ENCODE data around the gene CNTNAP1. TPM values are rescaled to one million over a fixed set of nuclear protein-coding genes. Genes with fewer than 3 reads are reported as not detected.

The CNTNAP1 gene
- total and polyA plus RNA-seq, 10 of the 15 experiments (the other 5 are each of a cell fraction or from before 2014, with no cell fraction given) = 0.95 to 29.9 (median 10.4) TPM

- Histone ChIP-seq H3K27ac (ENCODE audit: control insufficient read depth, insufficient read depth) (no peak overlapping the region; the same call in 1 of the 2 replicates), H3K4me1 (ENCODE audit: control insufficient read depth, insufficient read depth, low read length) (peaks cover 3% of the 10 kb centered on the region; the same call in 1 of the 2 replicates), H3K36me3 (ENCODE audit: control insufficient read depth in 2 of 2, insufficient read depth in 2 of 2, low read length in 1 of 2) (peaks cover 22 to 25% of the 10 kb centered on the region in 2 experiments; a peak in 3 of 4 replicates), H2AFZ (ENCODE audit: control insufficient read depth, low read depth, low read length) (no peak overlapping the region), H4K20me1 (ENCODE audit: control insufficient read depth, insufficient read depth) (no peaks in the 10 kb centered on the region), H3K4me3 (no peak overlapping the region), H3K79me2 (ENCODE audit: control insufficient read depth, insufficient read depth, low read length) (no peaks in the 10 kb centered on the region), H3K9ac (ENCODE audit: control insufficient read depth, insufficient read depth, low read length) (no peak overlapping the region), H3K4me2 (ENCODE audit: control insufficient read depth, insufficient read depth) (no peak overlapping the region), H3K9me3 (replicated peaks; ENCODE audit: control insufficient read depth, insufficient read depth, low read length) (no peaks in the 10 kb centered on the region), H3K27me3 (replicated peaks in 1 of 2; ENCODE audit: control insufficient read depth in 2 of 2, insufficient read depth in 2 of 2, low read length in 1 of 2) (no peaks in the 10 kb centered on the region)
- ChIA-PET SMC1A (ENCODE audit: uncharacterized antibody, unreplicated experiment) (interaction anchor here (1.3 kb wide), 1 partner anchor 81 kb away, joined by 3 read pairs; no protein-coding TSS in a partner anchor), POLR2A (interaction anchor here (0.5 to 1.2 kb wide), 5 partner anchors 8 to 173 kb away, joined by 3 to 7 read pairs (median 3); partner anchors contain the start of gene TUBG2), CTCF (interaction anchor here (0.7 kb wide), 1 partner anchor 10 kb away, joined by 3 read pairs; the partner anchor contains the start of gene PLEKHH3), RAD21 (ENCODE audit: unreplicated experiment) (interaction anchor here (1.0 kb wide), 1 partner anchor 87 kb away, joined by 3 read pairs; no protein-coding TSS in a partner anchor)
- no peak for DNase-seq (ENCODE audit: low read depth, low spot score)
- in situ Hi-C loops (cut with MboI) = no loop called here
- intact Hi-C loops (cut with micrococcal nuclease; ENCODE audit: unreplicated experiment) = no loop called here
- no TSS peak for BruUV-seq (replicated peaks)
- TF ChIP-seq CHD1 (IDR thresholded peaks at IDR 0.05; ENCODE audit: low read depth, low read length) = no peak
- TF ChIP-seq POLR2A (IDR thresholded peaks at IDR 0.05; ENCODE audit: low read depth, low read length) = peak; percentile 13; the same call in 1 of the 2 replicates
- 66% methylated on average over 7 of the region's 7 CpGs for WGBS (ENCODE audit: insufficient coverage, insufficient replicate concordance, low lambda C conversion rate, missing lambda C conversion rate)
- ATAC-seq = no peak
- no peak for FAIRE-seq
Observed at GRCh38 chr17:42667088-42667951, 15.0 kb upstream of the CNTNAP1 start.

GRCh38 chr17:42669705-42669976 is 12.7 kb upstream of the CNTNAP1 start:
- no TSS peak for BruUV-seq (replicated peaks)
- Histone ChIP-seq H3K9ac (ENCODE audit: control insufficient read depth, insufficient read depth, low read length) (no peak overlapping the region), H3K4me3 (no peak overlapping the region), H3K27ac (ENCODE audit: control insufficient read depth, insufficient read depth) (no peak overlapping the region), H3K9me3 (replicated peaks; ENCODE audit: control insufficient read depth, insufficient read depth, low read length) (no peaks in the 10 kb centered on the region), H3K27me3 (replicated peaks in 1 of 2; ENCODE audit: control insufficient read depth in 2 of 2, insufficient read depth in 2 of 2, low read length in 1 of 2) (no peaks in the 10 kb centered on the region), H3K4me1 (ENCODE audit: control insufficient read depth, insufficient read depth, low read length) (peaks cover 3% of the 10 kb centered on the region; the same call in 1 of the 2 replicates), H3K36me3 (ENCODE audit: control insufficient read depth in 2 of 2, insufficient read depth in 2 of 2, low read length in 1 of 2) (peaks cover 25 to 32% of the 10 kb centered on the region in 2 experiments; a peak in 3 of 4 replicates), H2AFZ (ENCODE audit: control insufficient read depth, low read depth, low read length) (no peak overlapping the region), H3K79me2 (ENCODE audit: control insufficient read depth, insufficient read depth, low read length) (peaks cover 8% of the 10 kb centered on the region), H3K4me2 (ENCODE audit: control insufficient read depth, insufficient read depth) (no peak overlapping the region), H4K20me1 (ENCODE audit: control insufficient read depth, insufficient read depth) (no peaks in the 10 kb centered on the region)
- 90% methylated on average over 3 of the region's 12 CpGs for WGBS (ENCODE audit: insufficient coverage, insufficient replicate concordance, low lambda C conversion rate, missing lambda C conversion rate)
- POLR2A ChIA-PET = interaction anchor here (0.6 kb wide), 1 partner anchor 397 kb away, joined by 3 read pairs; no protein-coding TSS in a partner anchor
- DNase-seq (ENCODE audit: low read depth, low spot score) (no peak), FAIRE-seq (no peak), ATAC-seq (no peak)
- SMC1A ChIA-PET (ENCODE audit: uncharacterized antibody, unreplicated experiment) = interaction anchor here (0.5 to 0.8 kb wide), 2 partner anchors 11 to 122 kb away, joined by 3 read pairs; no protein-coding TSS in a partner anchor
- CTCF ChIA-PET = interaction anchor here (1.3 to 1.6 kb wide), 3 partner anchors 10 to 91 kb away, joined by 3 to 6 read pairs (median 3); partner anchors contain the start of genes RETREG3 and TUBG1
- intact Hi-C loops (cut with micrococcal nuclease; ENCODE audit: unreplicated experiment) (no loop called here), in situ Hi-C loops (cut with MboI) (no loop called here)
- RAD21 ChIA-PET (ENCODE audit: unreplicated experiment) = interaction anchor here (1.0 kb wide), 1 partner anchor 51 kb away, joined by 3 read pairs; no protein-coding TSS in a partner anchor
- no peak for TF ChIP-seq PAX5 (IDR thresholded peaks at IDR 0.05; ENCODE audit: borderline replicate concordance, low read depth, low read length)
- peak; percentile 16; the same call in 1 of the 2 replicates for TF ChIP-seq POLR2A (IDR thresholded peaks at IDR 0.05; ENCODE audit: low read depth, low read length)
- TF ChIP-seq ZNF217 (IDR thresholded peaks at IDR 0.05) = no peak
- TF ChIP-seq RBBP5 (conservative IDR thresholded peaks at IDR 0.05) = no peak
- TF ChIP-seq CREB1 (IDR thresholded peaks at IDR 0.05; ENCODE audit: low read depth) = no peak
- no peak for TF ChIP-seq NBN (IDR thresholded peaks at IDR 0.05)
- TF ChIP-seq HDAC6 (IDR thresholded peaks at IDR 0.05; ENCODE audit: unreplicated experiment) = no peak

All from GM12878 (cell line).